Calu3 (cell line): ENCODE measurements around the gene FBXO38. TPM values are rescaled to one million over a fixed set of nuclear protein-coding genes. Genes with fewer than 3 reads are reported as not detected.
A peak's percentile ranks its signal among the peaks of the same experiment; 100 is the strongest.

ENCODE experiments used
- BruUV-seq: library from RNA; stranded (reverse); fragments of 400-500 nt; replicated peaks from 2 replicates; lab custom pipeline; 2021; lab: Mats Ljungman, UMichigan
- CTCF ChIA-PET: fragments of 300-600 bp; sonication (Branson Sonifier 250); formaldehyde crosslinking; loops from one replicate; lab custom pipeline; 2022; ENCODE audit warnings: antibody characterized with exemption; lab: Charles Lee
- DNase-seq: peaks from one replicate; pipeline ENCODE4 v3.0.0; 2022
- H3K27ac Mint-ChIP-seq: one replicate; pipeline ENCODE4 v1.8.0; 2022; ENCODE audit warnings: mixed read lengths; ENCODE audit not compliant: unreplicated experiment
- H3K27me3 Mint-ChIP-seq: one replicate; pipeline ENCODE4 v1.8.0; 2022; ENCODE audit warnings: mixed read lengths; ENCODE audit not compliant: unreplicated experiment
- H3K36me3 Mint-ChIP-seq: one replicate; pipeline ENCODE4 v1.8.0; 2022; ENCODE audit warnings: mild to moderate bottlenecking, moderate library complexity, mixed read lengths; ENCODE audit not compliant: insufficient read depth, unreplicated experiment
- H3K4me1 Mint-ChIP-seq: one replicate; pipeline ENCODE4 v1.8.0; 2022; ENCODE audit warnings: mild to moderate bottlenecking, low read depth, mixed read lengths; ENCODE audit not compliant: unreplicated experiment
- H3K4me3 Mint-ChIP-seq: one replicate; pipeline ENCODE4 v1.8.0; 2022; ENCODE audit warnings: mild to moderate bottlenecking, low read depth, moderate library complexity, mixed read lengths; ENCODE audit not compliant: unreplicated experiment
- H3K9me3 Mint-ChIP-seq: one replicate; pipeline ENCODE4 v1.8.0; 2022; ENCODE audit warnings: low read depth, mixed read lengths; ENCODE audit not compliant: unreplicated experiment
- intact Hi-C: fragments of 100-400 bp; cut with micrococcal nuclease; formaldehyde crosslinking; loops from one replicate; pipeline ENCODE4 v1.10.0; 2022; ENCODE audit not compliant: unreplicated experiment
- total RNA-seq: library from RNA; stranded (reverse); gene quantifications from 2 replicates; pipeline ENCODE4 v1.2.3, GENCODE V29; 2022
- TF ChIP-seq, protein P1 (sequence below): fragments of 200-600 bp; IDR thresholded peaks from one replicate; pipeline ENCODE4 v1.8.0; 2022; ENCODE audit warnings: antibody characterized with exemption; ENCODE audit not compliant: unreplicated experiment

The FBXO38 gene
- total RNA-seq, 1 experiment from 2014 or later = 59.2 TPM

DNA sequence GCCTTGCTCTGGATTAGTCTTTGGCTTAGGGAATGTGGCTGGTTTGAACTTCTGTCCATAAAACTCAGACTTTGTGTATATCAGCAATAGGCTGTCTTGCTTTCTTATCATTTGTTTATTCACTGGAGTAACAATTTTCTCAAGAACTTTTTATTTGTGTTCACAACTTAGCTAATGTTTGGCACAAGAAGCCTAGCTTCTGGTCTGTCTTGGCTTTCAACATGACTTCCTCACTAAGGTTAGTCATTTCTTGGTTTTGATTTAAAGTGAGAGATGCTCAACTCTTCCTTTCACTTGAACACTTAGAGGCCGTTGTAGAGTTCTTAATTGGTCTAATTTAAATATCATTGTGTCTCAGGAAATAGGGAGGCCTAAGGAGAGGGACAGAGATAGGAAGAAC is 4.9 kb downstream of the FBXO38 start:
- no TSS peak for BruUV-seq
- intact Hi-C loops = no loop called here
- Mint-ChIP-seq H3K27me3 (no peaks in the 10 kb centered on the region), H3K27ac (no peak overlapping the region), H3K36me3 (peaks cover 11% of the 10 kb centered on the region), H3K4me1 (peaks cover 40% of the 10 kb centered on the region), H3K9me3 (no peaks in the 10 kb centered on the region), H3K4me3 (no peak overlapping the region)
- TF ChIP-seq, protein P1, sequence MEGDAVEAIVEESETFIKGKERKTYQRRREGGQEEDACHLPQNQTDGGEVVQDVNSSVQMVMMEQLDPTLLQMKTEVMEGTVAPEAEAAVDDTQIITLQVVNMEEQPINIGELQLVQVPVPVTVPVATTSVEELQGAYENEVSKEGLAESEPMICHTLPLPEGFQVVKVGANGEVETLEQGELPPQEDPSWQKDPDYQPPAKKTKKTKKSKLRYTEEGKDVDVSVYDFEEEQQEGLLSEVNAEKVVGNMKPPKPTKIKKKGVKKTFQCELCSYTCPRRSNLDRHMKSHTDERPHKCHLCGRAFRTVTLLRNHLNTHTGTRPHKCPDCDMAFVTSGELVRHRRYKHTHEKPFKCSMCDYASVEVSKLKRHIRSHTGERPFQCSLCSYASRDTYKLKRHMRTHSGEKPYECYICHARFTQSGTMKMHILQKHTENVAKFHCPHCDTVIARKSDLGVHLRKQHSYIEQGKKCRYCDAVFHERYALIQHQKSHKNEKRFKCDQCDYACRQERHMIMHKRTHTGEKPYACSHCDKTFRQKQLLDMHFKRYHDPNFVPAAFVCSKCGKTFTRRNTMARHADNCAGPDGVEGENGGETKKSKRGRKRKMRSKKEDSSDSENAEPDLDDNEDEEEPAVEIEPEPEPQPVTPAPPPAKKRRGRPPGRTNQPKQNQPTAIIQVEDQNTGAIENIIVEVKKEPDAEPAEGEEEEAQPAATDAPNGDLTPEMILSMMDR = no peak
- CTCF ChIA-PET = no interaction called here
- DNase-seq = no peak

DNA sequence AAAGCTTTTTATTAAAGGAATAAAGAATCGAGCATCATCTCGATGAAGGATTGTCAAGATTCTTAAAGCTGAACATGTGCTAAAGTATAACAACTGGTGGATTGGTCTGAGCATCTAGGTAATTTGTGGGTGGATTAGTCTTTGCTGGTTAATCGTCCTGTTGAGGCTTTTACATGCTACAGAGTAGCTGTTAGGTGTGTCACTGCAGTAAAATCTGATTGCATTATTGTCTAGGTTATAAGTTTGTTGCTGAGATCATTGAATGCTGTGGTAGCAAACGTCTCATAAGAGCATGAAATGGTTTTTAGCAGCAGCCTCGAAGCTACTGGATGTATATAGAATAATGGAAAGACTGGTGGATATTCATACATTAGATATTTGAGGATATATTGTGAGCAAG is 7.2 kb downstream of the FBXO38 start:
- Mint-ChIP-seq H3K27ac (peak overlapping the region; percentile 21), H3K27me3 (no peaks in the 10 kb centered on the region)
- CTCF ChIA-PET = no interaction called here

DNA sequence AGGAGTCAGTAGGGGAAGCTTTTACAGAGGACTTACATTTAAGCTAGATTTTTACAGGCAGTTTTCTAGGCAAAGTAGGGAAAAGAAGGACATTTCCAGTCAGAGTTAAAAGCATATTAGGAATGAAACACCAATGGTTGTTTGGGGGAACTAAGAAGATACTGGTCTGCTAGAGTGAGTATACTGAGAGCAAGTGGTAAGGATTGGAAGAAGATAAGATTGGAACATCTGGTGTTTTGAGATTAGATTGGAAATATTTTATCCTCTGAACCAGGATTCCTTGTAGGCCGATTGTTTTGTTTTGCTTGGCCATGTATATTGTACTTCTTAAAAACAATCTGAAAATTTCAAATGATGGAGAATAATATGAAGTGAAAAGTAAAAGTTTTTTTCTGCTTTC is 7.7 kb downstream of the FBXO38 start:
- no peaks in the 10 kb centered on the region for H3K27me3 Mint-ChIP-seq
- peak overlapping the region; percentile 21 for H3K27ac Mint-ChIP-seq
- CTCF ChIA-PET = no interaction called here
- H3K9me3 Mint-ChIP-seq = no peaks in the 10 kb centered on the region
- TF ChIP-seq, protein P1 = no peak
- H3K4me3 Mint-ChIP-seq = no peak overlapping the region
- peaks cover 5% of the 10 kb centered on the region for H3K36me3 Mint-ChIP-seq
- BruUV-seq = no TSS peak
- no peak for DNase-seq
- H3K4me1 Mint-ChIP-seq = peaks cover 37% of the 10 kb centered on the region
- intact Hi-C loops = no loop called here

More for the DNA sequence above, 7.2 kb downstream of the FBXO38 start:
- intact Hi-C loops = no loop called here
- no peak for DNase-seq
- Mint-ChIP-seq H3K4me3 (no peak overlapping the region), H3K4me1 (peaks cover 38% of the 10 kb centered on the region), H3K9me3 (no peaks in the 10 kb centered on the region), H3K36me3 (peaks cover 5% of the 10 kb centered on the region)
- no TSS peak for BruUV-seq
- TF ChIP-seq, protein P1 = no peak

DNA sequence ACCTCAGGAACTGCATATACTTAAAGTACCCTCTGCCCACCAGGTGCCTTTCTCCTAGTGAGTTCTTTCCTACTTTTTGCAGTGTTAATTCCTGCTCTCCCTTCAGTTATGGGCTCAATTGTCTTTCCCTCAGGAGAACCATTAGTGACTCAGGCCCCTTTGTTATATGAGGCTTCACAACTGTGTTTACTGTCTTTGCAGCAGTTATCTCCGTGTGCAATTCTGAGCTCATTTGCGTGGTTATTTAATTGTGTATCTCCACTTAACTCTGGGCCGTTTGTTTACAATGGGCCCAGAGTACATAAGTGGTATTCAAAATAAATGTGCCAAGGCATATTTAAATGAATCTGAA is 9.6 kb downstream of the FBXO38 start:
- intact Hi-C loops = no loop called here
- no peak for DNase-seq
- H3K27ac Mint-ChIP-seq = no peak overlapping the region
- peaks cover 14% of the 10 kb centered on the region for H3K36me3 Mint-ChIP-seq
- no TSS peak for BruUV-seq
- CTCF ChIA-PET = no interaction called here
- H3K27me3 Mint-ChIP-seq = no peaks in the 10 kb centered on the region
- TF ChIP-seq, protein P1 = no peak
- no peaks in the 10 kb centered on the region for H3K9me3 Mint-ChIP-seq
- H3K4me3 Mint-ChIP-seq = no peak overlapping the region
- H3K4me1 Mint-ChIP-seq = peaks cover 48% of the 10 kb centered on the region
